H1 (cell line): Measurements from ENCODE around the gene SUOX. TPM values are rescaled to one million over a fixed set of nuclear protein-coding genes. Genes with fewer than 3 reads are reported as not detected.
A peak's percentile ranks its signal among the peaks of the same experiment; 100 is the strongest.

Experiments
- CTCF ChIA-PET: fragments of 300-600 bp; sonication (Branson Sonifier 250); formaldehyde crosslinking; loops from one replicate; lab custom pipeline; 2021; ENCODE audit not compliant: partially characterized antibody; lab: Charles Lee
- POLR2A ChIA-PET: fragments of 300-600 bp; sonication (Branson Sonifier 250); formaldehyde crosslinking; loops from one replicate; lab custom pipeline; 2021; ENCODE audit warnings: inconsistent platforms; ENCODE audit not compliant: partially characterized antibody; lab: Charles Lee
- DNase-seq, 2 experiments: peaks; one replicate each; pipeline versions ENCODE4 v3.0.0 to v3.0.0-alpha.2; 2010 to 2022; ENCODE audit warnings: low spot score in 2 of 2, low read depth in 1 of 2, mixed read lengths in 1 of 2
- FAIRE-seq: peaks from 2 replicates; lab custom pipeline; 2011; peaks lifted over from hg19 to GRCh38; lab: Jason Lieb, UNC
- H2AFZ ChIP-seq: 2 replicates; pipeline ENCODE4 v1.8.1; 2012; ENCODE audit warnings: low read length, inconsistent platforms
- H2AK5ac ChIP-seq: 2 replicates; pipeline ENCODE4 v1.6.1; 2013; ENCODE audit warnings: low read depth, low read length
- H2BK120ac ChIP-seq: replicated peaks from 2 replicates; pipeline ENCODE3; 2013; ENCODE audit warnings: low read depth, low read length, inconsistent platforms
- H2BK12ac ChIP-seq: 2 replicates; pipeline ENCODE4 v1.6.1; 2013; ENCODE audit warnings: low read depth, low read length
- H2BK15ac ChIP-seq: 2 replicates; pipeline ENCODE4 v1.6.1; 2013; ENCODE audit warnings: low read length
- H2BK20ac ChIP-seq: 2 replicates; pipeline ENCODE4 v1.6.1; 2013; ENCODE audit warnings: low read length
- H2BK5ac ChIP-seq: 2 replicates; pipeline ENCODE4 v1.6.1; 2013; ENCODE audit warnings: low read depth, low read length
- H3K14ac ChIP-seq: 2 replicates; pipeline ENCODE4 v1.6.1; 2013; ENCODE audit warnings: inconsistent platforms; ENCODE audit not compliant: insufficient read length
- H3K18ac ChIP-seq: 2 replicates; pipeline ENCODE4 v1.6.1; 2013; ENCODE audit warnings: low read length; ENCODE audit errors: extremely low read depth
- H3K23ac ChIP-seq: 2 replicates; pipeline ENCODE4 v1.6.1; 2013; ENCODE audit warnings: inconsistent platforms; ENCODE audit not compliant: insufficient read length
- H3K23me2 ChIP-seq: 2 replicates; pipeline ENCODE4 v1.6.1; 2013; ENCODE audit warnings: low read depth, low read length
- H3K27ac ChIP-seq: 2 replicates; pipeline ENCODE4 v1.6.1; 2011; ENCODE audit warnings: low read depth, low read length, inconsistent platforms
- H3K27me3 ChIP-seq, 4 experiments: replicated peaks in 1 of 4; 1 replicate in 1 of 4; 2 replicates in 3 of 4; pipeline versions ENCODE4 v1.6.1 to v1.8.1; 2011 to 2013; ENCODE audit warnings: low read length in 3 of 4, mild to moderate bottlenecking in 3 of 4, inconsistent platforms in 2 of 4, mixed read lengths in 2 of 4, moderate library complexity in 1 of 4; ENCODE audit not compliant: control insufficient read depth in 3 of 4, insufficient read depth in 3 of 4; ENCODE audit errors: extremely low read depth in 1 of 4
- H3K36me3 ChIP-seq, 4 experiments: 2 replicates each; pipeline versions ENCODE4 v1.6.1 to v1.8.1; 2011 to 2013; ENCODE audit warnings: mild to moderate bottlenecking in 4 of 4, low read length in 3 of 4, moderate library complexity in 2 of 4, control low read depth in 1 of 4, inconsistent platforms in 1 of 4; ENCODE audit not compliant: insufficient read depth in 4 of 4, control insufficient read depth in 2 of 4
- H3K4ac ChIP-seq: replicated peaks from 2 replicates; pipeline ENCODE3; 2013; ENCODE audit warnings: low read length, low read depth, mixed read lengths, inconsistent platforms; ENCODE audit not compliant: insufficient read length
- H3K4me1 ChIP-seq, 4 experiments: replicated peaks in 1 of 4; 1 replicate in 1 of 4; 2 replicates in 3 of 4; pipeline versions ENCODE4 v1.6.1 to v1.8.1; 2011 to 2013; ENCODE audit warnings: low read length in 3 of 4, inconsistent platforms in 2 of 4, mixed read lengths in 1 of 4; ENCODE audit not compliant: insufficient read depth in 4 of 4, control insufficient read depth in 3 of 4
- H3K4me2 ChIP-seq, 2 experiments: 2 replicates each; pipeline versions ENCODE4 v1.6.1 to v1.8.1; 2011 to 2013; ENCODE audit warnings: low read depth in 2 of 2, low read length in 2 of 2, control low read depth in 1 of 2, inconsistent platforms in 1 of 2, mild to moderate bottlenecking in 1 of 2; ENCODE audit not compliant: insufficient read depth in 1 of 2
- H3K4me3 ChIP-seq, 4 experiments: fragments of 200-600, 300-600 bp in 1 of 4; sonication (generic), shearing (Covaris generic), sonication (Bioruptor Twin) in 1 of 4; 2 replicates each; pipeline versions ENCODE4 v1.5.1 to v1.8.1; 2011 to 2016; ENCODE audit warnings: low read length in 4 of 4, low read depth in 3 of 4, control low read depth in 2 of 4, inconsistent platforms in 2 of 4, mild to moderate bottlenecking in 2 of 4, mixed read lengths in 1 of 4, moderate library complexity in 1 of 4; ENCODE audit not compliant: insufficient read depth in 2 of 4; ENCODE audit errors: extremely low read depth in 1 of 4
- H3K56ac ChIP-seq: replicated peaks from 2 replicates; pipeline ENCODE3; 2013; ENCODE audit warnings: low read depth, mild to moderate bottlenecking, mixed read lengths, low read length, inconsistent platforms; ENCODE audit not compliant: insufficient read length
- H3K79me1 ChIP-seq: 2 replicates; pipeline ENCODE4 v1.6.1; 2013; ENCODE audit warnings: low read depth, low read length, control low read depth
- H3K79me2 ChIP-seq, 2 experiments: 2 replicates each; pipeline versions ENCODE4 v1.6.1 to v1.8.1; 2012 to 2013; ENCODE audit warnings: low read length in 2 of 2, mild to moderate bottlenecking in 2 of 2, inconsistent platforms in 1 of 2; ENCODE audit not compliant: insufficient read depth in 2 of 2, control insufficient read depth in 1 of 2
- H3K9ac ChIP-seq, 4 experiments: replicated peaks in 1 of 4; 1 replicate in 1 of 4; 2 replicates in 3 of 4; pipeline versions ENCODE4 v1.6.1 to v1.8.1; 2011 to 2013; ENCODE audit warnings: low read depth in 3 of 4, low read length in 3 of 4, control low read depth in 2 of 4, mild to moderate bottlenecking in 2 of 4, moderate library complexity in 2 of 4, inconsistent platforms in 1 of 4; ENCODE audit errors: extremely low read depth in 1 of 4
- H3K9me3 ChIP-seq, 2 experiments: 2 replicates each; pipeline versions ENCODE4 v1.6.1 to v1.8.1; 2012 to 2013; ENCODE audit warnings: mild to moderate bottlenecking in 2 of 2, moderate library complexity in 2 of 2, control low read depth in 1 of 2, inconsistent platforms in 1 of 2, low read depth in 1 of 2, low read length in 1 of 2, mixed read lengths in 1 of 2; ENCODE audit not compliant: insufficient read depth in 2 of 2
- H4K20me1 ChIP-seq, 2 experiments: replicated peaks in 1 of 2; 2 replicates each; pipeline versions ENCODE3 to v1.8.1; 2011 to 2013; ENCODE audit warnings: inconsistent platforms in 2 of 2, low read length in 2 of 2, mild to moderate bottlenecking in 1 of 2; ENCODE audit not compliant: insufficient read depth in 2 of 2, control insufficient read depth in 1 of 2
- H4K5ac ChIP-seq: 2 replicates; pipeline ENCODE4 v1.6.1; 2013; ENCODE audit warnings: low read length, low read depth, mixed read lengths, inconsistent platforms; ENCODE audit not compliant: insufficient read length
- H4K8ac ChIP-seq: 2 replicates; pipeline ENCODE4 v1.8.0; 2013; ENCODE audit warnings: mild to moderate bottlenecking, moderate library complexity, low read length, inconsistent platforms; ENCODE audit not compliant: insufficient read depth; ENCODE audit errors: extremely low read depth
- H4K91ac ChIP-seq: replicated peaks from 2 replicates; pipeline ENCODE3; 2013; ENCODE audit warnings: low read length, mixed read lengths, inconsistent platforms; ENCODE audit not compliant: insufficient read length
- RAD21 ChIP-seq, 2 experiments: IDR thresholded peaks in 1 of 2; conservative IDR thresholded peaks in 1 of 2; 2 replicates each; pipeline ENCODE4 v1.6.1; 2011; ENCODE audit warnings: low read depth in 2 of 2, low read length in 2 of 2, improper control_type of control experiment in 1 of 2, inconsistent platforms in 1 of 2, mild to moderate bottlenecking in 1 of 2, moderate library complexity in 1 of 2
- SIN3A ChIP-seq, 2 experiments: IDR thresholded peaks in 1 of 2; conservative IDR thresholded peaks in 1 of 2; 2 replicates each; pipeline ENCODE4 v1.6.1; 2011 to 2012; ENCODE audit warnings: low read length in 2 of 2, improper control_type of control experiment in 1 of 2, low read depth in 1 of 2, mild to moderate bottlenecking in 1 of 2
- TEAD4 ChIP-seq: IDR thresholded peaks from 2 replicates; pipeline ENCODE4 v1.6.1; 2012; ENCODE audit warnings: low read depth, low read length, inconsistent platforms, mixed read lengths
- WGBS, 2 experiments: shearing (Covaris generic) in 1 of 2; methylation state at CpG; one replicate each; pipeline versions ENCODE4 v1.1.6 to v1.1.7; 2013 to 2015; ENCODE audit warnings: low lambda C conversion rate in 2 of 2, mixed read lengths in 2 of 2, inconsistent platforms in 1 of 2, low coverage in 1 of 2, missing lambda C conversion rate in 1 of 2; ENCODE audit not compliant: insufficient replicate concordance in 2 of 2, insufficient coverage in 1 of 2, insufficient read length in 1 of 2; ENCODE audit errors: extremely low coverage in 1 of 2, missing lambda C conversion rate in 1 of 2; 5-methylcytosine and 5-hydroxymethylcytosine counted together
- polyA plus RNA-seq, 7 experiments: library from polyadenylated mRNA; depleted of rRNA in 3 of 7; stranded (reverse) in 5 of 7; unstranded in 2 of 7; fragments of >200 nt in 5 of 7; fragments of 200-250 nt in 2 of 7; gene quantifications; 1 replicate in 5 of 7; 2 replicates in 1 of 7; 4 replicates in 1 of 7; pipeline versions ENCODE4 v1.2.1 to v1.2.3, GENCODE V29; 2011 to 2013; ENCODE audit warnings: missing spikeins in 2 of 7, mixed read lengths in 2 of 7
- total RNA-seq: library from RNA; stranded (reverse); fragmentation: NEBNext Ultra II Directional; extraction: Animal tissue kit (Norgen Biotek cat#: 25700); gene quantifications from 2 replicates; pipeline ENCODE4 v1.2.1, GENCODE V29; 2021

The SUOX gene
- total and polyA plus RNA-seq, 2 of the 8 experiments (the other 6 are each of a cell fraction or from before 2014, with no cell fraction given): 22.5 to 31.3 TPM

DNA sequence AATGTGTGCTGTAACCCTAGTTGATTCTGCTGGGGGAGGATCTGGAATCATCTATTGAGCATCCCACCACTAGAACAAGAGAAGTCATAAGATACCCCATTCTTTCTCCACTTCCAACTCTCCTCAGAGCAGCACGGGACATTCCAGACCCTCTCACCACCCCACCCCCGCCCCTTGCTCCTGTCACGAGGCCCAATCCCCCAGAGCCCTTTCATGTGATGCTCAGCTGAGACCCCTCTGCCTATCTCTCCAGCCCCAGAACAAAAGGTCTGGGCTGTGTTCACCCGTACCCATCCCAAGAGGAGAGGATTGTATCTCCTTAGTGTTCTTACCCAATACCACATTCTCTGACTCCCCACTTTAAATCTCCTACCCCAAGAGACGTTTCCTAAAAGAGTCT, 31.8 kb upstream of the SUOX start:
- 33% methylated on average over 5 of the region's 5 CpGs; no CpG with 5 or more reads in 1 of the 2 experiments for WGBS, 2 experiments
- CTCF ChIA-PET: interaction anchor here (1.2 kb wide), 2 partner anchors 30 to 86 kb away, joined by 3 to 4 read pairs; no protein-coding TSS in a partner anchor
- TF ChIP-seq SIN3A (conservative IDR thresholded peaks at IDR 0.05 in 1 of 2, IDR thresholded peaks at IDR 0.05 in 1 of 2; ENCODE audit: low read depth in 1 of 2, low read length in 2 of 2): 0 out of 4 replicates have a peak, but pooled peaks have one; percentile 18 to 58
- 0 out of 2 replicates have a peak, but pooled peaks have one; percentile 17 for TF ChIP-seq TEAD4
- no peak for TF ChIP-seq RAD21 (IDR thresholded peaks at IDR 0.05 in 1 of 2, conservative IDR thresholded peaks at IDR 0.05 in 1 of 2; ENCODE audit: low read depth in 2 of 2, low read length in 2 of 2)
- TF ChIP-seq, all 59 proteins: peak for 2
- Histone ChIP-seq H2BK20ac (no peak overlapping the region), H3K27me3 (no peaks in the 10 kb centered on the region), H3K27ac (0 out of 2 replicates have a peak overlapping the region, but pooled peaks have one; percentile 22), H4K91ac (no peak overlapping the region), H4K5ac (no peak overlapping the region), H3K56ac (no peak overlapping the region), H2BK12ac (no peak overlapping the region), H3K23ac (no peak overlapping the region), H2BK120ac (no peak overlapping the region), H3K4me2 (peak overlapping the region; percentile 78 to 90), H3K9ac (peak overlapping the region in 3 of 4 experiments; percentile 21 to 83 (median 32); a peak in 4 of 7 replicates), H3K4ac (no peak overlapping the region), H3K36me3 (peaks cover 2 to 19% (median 9%) of the 10 kb centered on the region in 4 experiments; a peak in 5 of 8 replicates), H2AK5ac (no peak overlapping the region), H3K4me3 (peak overlapping the region; percentile 78 to 93 (median 88)), H3K79me2 (peaks cover 3 to 18% of the 10 kb centered on the region in 2 experiments; a peak in 3 of 4 replicates), H3K18ac (peak overlapping the region; percentile 62; the same call in 1 of the 2 replicates), H3K9me3 (no peaks in the 10 kb centered on the region), H4K20me1 (no peaks in the 10 kb centered on the region), H2BK5ac (peak overlapping the region; percentile 75; the same call in 1 of the 2 replicates), H4K8ac (no peak overlapping the region), H3K79me1 (peaks cover 2% of the 10 kb centered on the region; the same call in 1 of the 2 replicates), H3K4me1 (peaks cover 2 to 13% (median 5%) of the 10 kb centered on the region in 4 experiments), H3K14ac (no peak overlapping the region), H2AFZ (0 out of 2 replicates have a peak overlapping the region, but pooled peaks have one; percentile 4), H3K23me2 (peaks cover 12% of the 10 kb centered on the region; the same call in 1 of the 2 replicates), H2BK15ac (no peak overlapping the region)
- POLR2A ChIA-PET: interaction anchor here (0.5 to 1.9 kb wide), 9 partner anchors 8 to 211 kb away, joined by 3 to 6 read pairs (median 4); partner anchors contain the start of gene RAB5B
- FAIRE-seq (no peak), DNase-seq (peak in 1 of 2 experiments; percentile 48)
